HG02938 (cell line): ENCODE measurements around the gene WDFY4.

Experiments
- ATAC-seq: cut with Tn5 transposase; IDR thresholded peaks from one replicate; pipeline ENCODE4 v1.9.1; 2021; ENCODE audit warnings: mild to moderate bottlenecking, moderate library complexity; ENCODE audit not compliant: unreplicated experiment

Gene WDFY4

GRCh38 chr10:48740015-48740707, 55.5 kb downstream of the WDFY4 start:
- no peak for ATAC-seq

- no peak for ATAC-seq
Observed at GRCh38 chr10:48740988-48741387, 56.3 kb downstream of the WDFY4 start.

GRCh38 chr10:48742891-48743860, 58.5 kb downstream of the WDFY4 start:
- no peak for ATAC-seq

GRCh38 chr10:48744587-48744986, 59.9 kb downstream of the WDFY4 start:
- no peak for ATAC-seq

- no peak for ATAC-seq
Observed at GRCh38 chr10:48745662-48746245, 61.1 kb downstream of the WDFY4 start.

- no peak for ATAC-seq
Observed at GRCh38 chr10:48748573-48748972, 63.9 kb downstream of the WDFY4 start.

- ATAC-seq: no peak
Observed at GRCh38 chr10:48749254-48749787, 64.6 kb downstream of the WDFY4 start.

- ATAC-seq: no peak
Observed at GRCh38 chr10:48750019-48750418, 65.3 kb downstream of the WDFY4 start.

- no peak for ATAC-seq
Observed at GRCh38 chr10:48750991-48751390, 66.3 kb downstream of the WDFY4 start.

- ATAC-seq: no peak
Observed at GRCh38 chr10:48751730-48752129, 67.1 kb downstream of the WDFY4 start.

GRCh38 chr10:48758411-48758810, 73.7 kb downstream of the WDFY4 start:
- no peak for ATAC-seq

GRCh38 chr10:48759113-48759901, 74.6 kb downstream of the WDFY4 start:
- ATAC-seq: peak; percentile 86

GRCh38 chr10:48760983-48761382, 76.3 kb downstream of the WDFY4 start:
- no peak for ATAC-seq

GRCh38 chr10:48762064-48763042, 77.7 kb downstream of the WDFY4 start:
- ATAC-seq: no peak

- ATAC-seq: no peak
Observed at GRCh38 chr10:48763403-48763965, 78.8 kb downstream of the WDFY4 start.

- ATAC-seq: no peak
Observed at GRCh38 chr10:48764486-48764885, 79.8 kb downstream of the WDFY4 start.

- no peak for ATAC-seq
Observed at GRCh38 chr10:48765039-48765438, 80.4 kb downstream of the WDFY4 start.

- no peak for ATAC-seq
Observed at GRCh38 chr10:48765527-48765926, 80.9 kb downstream of the WDFY4 start.
